ENCODE measurements around the gene GNPAT.

DNA sequence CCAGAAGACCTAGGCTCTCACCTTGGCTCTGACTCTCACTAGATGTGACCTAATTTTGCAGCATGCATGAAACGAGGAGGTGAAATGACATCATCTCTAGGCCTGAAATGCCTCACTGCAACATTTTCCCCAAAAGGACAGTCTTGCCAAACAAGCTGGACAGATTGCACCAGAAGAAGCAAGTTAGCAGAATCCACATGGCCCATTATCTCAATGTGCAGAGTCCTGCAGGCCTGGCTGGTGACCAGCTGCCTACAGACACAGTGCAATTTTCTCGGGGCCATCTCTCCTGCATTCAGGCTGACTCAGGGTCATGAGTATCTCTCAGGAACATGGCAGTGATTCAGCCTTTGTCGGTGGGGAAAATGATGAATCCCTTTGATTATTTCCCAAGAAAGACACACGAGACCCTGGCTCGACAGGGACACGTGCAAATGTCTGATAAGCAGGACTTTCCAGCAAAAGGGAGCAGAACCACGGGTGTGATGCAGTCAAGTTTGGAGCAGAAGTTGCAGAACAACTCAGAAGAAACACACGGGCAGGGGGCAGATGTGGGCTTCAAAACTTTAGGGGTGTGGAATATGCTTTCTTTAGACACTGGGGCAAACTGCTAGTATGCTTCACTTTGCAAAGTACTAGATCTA lies 40.5 kb upstream of the GNPAT start:
- TF ChIP-seq, protein P1, sequence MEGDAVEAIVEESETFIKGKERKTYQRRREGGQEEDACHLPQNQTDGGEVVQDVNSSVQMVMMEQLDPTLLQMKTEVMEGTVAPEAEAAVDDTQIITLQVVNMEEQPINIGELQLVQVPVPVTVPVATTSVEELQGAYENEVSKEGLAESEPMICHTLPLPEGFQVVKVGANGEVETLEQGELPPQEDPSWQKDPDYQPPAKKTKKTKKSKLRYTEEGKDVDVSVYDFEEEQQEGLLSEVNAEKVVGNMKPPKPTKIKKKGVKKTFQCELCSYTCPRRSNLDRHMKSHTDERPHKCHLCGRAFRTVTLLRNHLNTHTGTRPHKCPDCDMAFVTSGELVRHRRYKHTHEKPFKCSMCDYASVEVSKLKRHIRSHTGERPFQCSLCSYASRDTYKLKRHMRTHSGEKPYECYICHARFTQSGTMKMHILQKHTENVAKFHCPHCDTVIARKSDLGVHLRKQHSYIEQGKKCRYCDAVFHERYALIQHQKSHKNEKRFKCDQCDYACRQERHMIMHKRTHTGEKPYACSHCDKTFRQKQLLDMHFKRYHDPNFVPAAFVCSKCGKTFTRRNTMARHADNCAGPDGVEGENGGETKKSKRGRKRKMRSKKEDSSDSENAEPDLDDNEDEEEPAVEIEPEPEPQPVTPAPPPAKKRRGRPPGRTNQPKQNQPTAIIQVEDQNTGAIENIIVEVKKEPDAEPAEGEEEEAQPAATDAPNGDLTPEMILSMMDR (conservative IDR thresholded peaks at IDR 0.05; ENCODE audit: low read depth, low read length): no peak
- TF ChIP-seq POLR2A (IDR thresholded peaks at IDR 0.05; ENCODE audit: low read depth, low read length): no peak
- TF ChIP-seq RCOR1 (IDR thresholded peaks at IDR 0.05; ENCODE audit: insufficient replicate concordance, low read length): no peak
